Small intestine (tissue), 7 donors: ENCODE results near the gene PCED1A. TPM values are rescaled to one million over a fixed set of nuclear protein-coding genes. Genes with fewer than 3 reads are reported as not detected.

ENCODE experiments used
- DNase-seq, 2 donors: peaks; one replicate each; pipeline versions ENCODE4 v3.0.0 to v3.0.0-alpha.2; 2013
- FAIRE-seq: peaks from 2 replicates; lab custom pipeline; 2012; peaks lifted over from hg19 to GRCh38; lab: Jason Lieb, UNC
- H3K27ac ChIP-seq, 3 donors: one replicate each; pipeline ENCODE4 v1.5.1; 2013; ENCODE audit warnings: low read length in 2 of 3, mild to moderate bottlenecking in 2 of 3, control low read depth in 1 of 3, inconsistent platforms in 1 of 3, low read depth in 1 of 3, moderate library complexity in 1 of 3
- H3K27me3 ChIP-seq, 3 donors: one replicate each; pipeline ENCODE4 v1.6.1; 2013; ENCODE audit warnings: low read length in 3 of 3, inconsistent platforms in 1 of 3; ENCODE audit not compliant: control insufficient read depth in 3 of 3, insufficient read depth in 3 of 3
- H3K36me3 ChIP-seq, 3 donors: one replicate each; pipeline ENCODE4 v1.6.1; 2013; ENCODE audit warnings: low read length in 3 of 3, inconsistent platforms in 1 of 3, low read depth in 1 of 3, mild to moderate bottlenecking in 1 of 3, moderate library complexity in 1 of 3; ENCODE audit not compliant: control insufficient read depth in 3 of 3, insufficient read depth in 2 of 3
- H3K4me1 ChIP-seq, 3 donors: one replicate each; pipeline ENCODE4 v1.6.1; 2013; ENCODE audit warnings: low read length in 2 of 3, inconsistent platforms in 1 of 3, low read depth in 1 of 3, mild to moderate bottlenecking in 1 of 3, moderate library complexity in 1 of 3; ENCODE audit not compliant: control insufficient read depth in 3 of 3, insufficient read depth in 2 of 3
- H3K4me3 ChIP-seq, 3 donors: one replicate each; pipeline ENCODE4 v1.5.1; 2013; ENCODE audit warnings: low read length in 3 of 3, control low read depth in 1 of 3, inconsistent platforms in 1 of 3, low read depth in 1 of 3, mild to moderate bottlenecking in 1 of 3, moderate library complexity in 1 of 3
- H3K9me3 ChIP-seq, 2 donors: one replicate each; pipeline ENCODE4 v1.6.1; 2013; ENCODE audit warnings: low read depth in 1 of 2, low read length in 1 of 2; ENCODE audit not compliant: control insufficient read depth in 2 of 2, insufficient read depth in 1 of 2
- WGBS, 3 donors: extraction: QIAGEN DNeasy Blood & Tissue Kit; methylation state at CpG; one replicate each; pipeline ENCODE4 v1.1.7; 2013; 5-methylcytosine and 5-hydroxymethylcytosine counted together
- polyA plus RNA-seq, 4 donors: library from polyadenylated mRNA; stranded (reverse) in 3 of 4; unstranded in 1 of 4; fragments of 200-250 nt in 3 of 4; fragments of 120-200 nt in 1 of 4; gene quantifications; one replicate each; pipeline versions ENCODE4 v1.2.1 to v1.2.3, GENCODE V29; 2013
- donor health status: healthy with polysubstance abuse.
- donor health status: control.
- donor health status: control.
- donor health status: Bipolar disorder and iron deficiency.
- donor health status: healthy.

PCED1A gene
- polyA plus RNA-seq, 4 donors: 19.9 to 63.3 (median 37.2) TPM

- H3K4me3 ChIP-seq: peak within 1 kb of the TSS in 2 of 3 donors; percentile 2 to 52
- WGBS, 3 donors: 1 to 3% (median 2%) methylated on average over 27 to 52 of the region's 52 CpGs
- peaks cover 0 to 2% (median 0%) of the 10 kb centered on the region in 3 donors for H3K4me1 ChIP-seq
- peaks cover 18 to 65% (median 33%) of the 10 kb centered on the region in 3 donors for H3K27me3 ChIP-seq
- peak in 1 of 2 donors; percentile 23 for DNase-seq
- H3K9me3 ChIP-seq: no peaks in the 10 kb centered on the region
- no peak within 1 kb of the TSS for H3K27ac ChIP-seq
- peaks cover 0 to 7% (median 0%) of the 10 kb centered on the region in 3 donors for H3K36me3 ChIP-seq
- FAIRE-seq: no peak
Measured at GRCh38 chr20:2800521-2801285, 39.8 kb downstream of the PCED1A start, which contains the start of gene CPXM1. Gene CPXM1, minus strand, starts transcription at chr20:2800627. Its CDS starts 55 bp downstream, at chr20:2800572.

- H3K27me3 ChIP-seq: peaks cover 15 to 57% (median 25%) of the 10 kb centered on the region in 3 donors
- DNase-seq: no peak
- H3K4me1 ChIP-seq: peaks cover 0 to 2% (median 0%) of the 10 kb centered on the region in 3 donors
- peaks cover 0 to 7% (median 0%) of the 10 kb centered on the region in 3 donors for H3K36me3 ChIP-seq
- H3K27ac ChIP-seq: no peak overlapping the region
- H3K4me3 ChIP-seq: peak overlapping the region in 2 of 3 donors; percentile 2 to 52
- H3K9me3 ChIP-seq: no peaks in the 10 kb centered on the region
- WGBS, 3 donors: 2 to 8% (median 7%) methylated on average over 43 to 61 of the region's 61 CpGs
- no peak for FAIRE-seq
Measured at GRCh38 chr20:2799688-2800520, 40.6 kb downstream of the PCED1A start.

- WGBS, 3 donors: 48 to 62% (median 62%) methylated on average over 9 of the region's 9 CpGs
- Histone ChIP-seq H3K27me3 (peaks cover 15 to 53% (median 19%) of the 10 kb centered on the region in 3 donors), H3K9me3 (no peaks in the 10 kb centered on the region), H3K4me1 (peaks cover 0 to 2% (median 0%) of the 10 kb centered on the region in 3 donors), H3K27ac (no peak overlapping the region), H3K36me3 (peaks cover 0 to 7% (median 0%) of the 10 kb centered on the region in 3 donors), H3K4me3 (peak overlapping the region in 1 of 3 donors; percentile 52)
- FAIRE-seq: no peak
- no peak for DNase-seq
Measured at GRCh38 chr20:2799271-2799670, 41.2 kb downstream of the PCED1A start.

GRCh38 chr20:2798814-2799213, 41.6 kb downstream of the PCED1A start:
- Histone ChIP-seq H3K36me3 (peaks cover 0 to 7% (median 0%) of the 10 kb centered on the region in 3 donors), H3K27me3 (peaks cover 15 to 51% (median 18%) of the 10 kb centered on the region in 3 donors), H3K27ac (no peak overlapping the region), H3K4me3 (no peak overlapping the region), H3K4me1 (peaks cover 0 to 2% (median 0%) of the 10 kb centered on the region in 3 donors), H3K9me3 (no peaks in the 10 kb centered on the region)
- FAIRE-seq: no peak
- 75 to 79% (median 78%) methylated on average over 6 of the region's 6 CpGs for WGBS, 3 donors
- DNase-seq: no peak

- WGBS, 3 donors: 81 to 88% (median 82%) methylated on average over 19 of the region's 19 CpGs
- no peak overlapping the region for H3K27ac ChIP-seq
- peaks cover 0 to 7% (median 0%) of the 10 kb centered on the region in 3 donors for H3K36me3 ChIP-seq
- peaks cover 0 to 2% (median 0%) of the 10 kb centered on the region in 3 donors for H3K4me1 ChIP-seq
- peaks cover 15 to 51% (median 18%) of the 10 kb centered on the region in 3 donors for H3K27me3 ChIP-seq
- no peak for FAIRE-seq
- no peak for DNase-seq
- H3K4me3 ChIP-seq: no peak overlapping the region
- no peaks in the 10 kb centered on the region for H3K9me3 ChIP-seq
Measured at GRCh38 chr20:2798095-2798805, 42.2 kb downstream of the PCED1A start.

GRCh38 chr20:2797136-2797983, 43.1 kb downstream of the PCED1A start:
- 71 to 80% (median 72%) methylated on average over 16 of the region's 16 CpGs for WGBS, 3 donors
- FAIRE-seq (no peak), DNase-seq (no peak)
- peaks cover 0 to 2% (median 0%) of the 10 kb centered on the region in 3 donors for H3K4me1 ChIP-seq
- peaks cover 15 to 43% (median 18%) of the 10 kb centered on the region in 3 donors for H3K27me3 ChIP-seq
- H3K4me3 ChIP-seq: no peak overlapping the region
- peaks cover 0 to 7% (median 0%) of the 10 kb centered on the region in 3 donors for H3K36me3 ChIP-seq
- no peaks in the 10 kb centered on the region for H3K9me3 ChIP-seq
- H3K27ac ChIP-seq: no peak overlapping the region

GRCh38 chr20:2796011-2796660, 44.3 kb downstream of the PCED1A start:
- no peak overlapping the region for H3K27ac ChIP-seq
- H3K4me3 ChIP-seq: no peak overlapping the region
- peaks cover 0 to 2% (median 0%) of the 10 kb centered on the region in 3 donors for H3K4me1 ChIP-seq
- peaks cover 0 to 7% (median 0%) of the 10 kb centered on the region in 3 donors for H3K36me3 ChIP-seq
- no peaks in the 10 kb centered on the region for H3K9me3 ChIP-seq
- peaks cover 14 to 31% (median 14%) of the 10 kb centered on the region in 3 donors for H3K27me3 ChIP-seq
- whole genome bisulfite sequencing, 3 donors: 87 to 91% (median 90%) methylated on average over 20 of the region's 20 CpGs
- no peak for FAIRE-seq
- DNase-seq: no peak
